ENCODE data around the gene APMAP.

- no peak for TF ChIP-seq CTCF (IDR thresholded peaks at IDR 0.05)
- TF ChIP-seq ELF1 (IDR thresholded peaks at IDR 0.05) = no peak
- TF ChIP-seq POLR2AphosphoS5 (IDR thresholded peaks at IDR 0.05; ENCODE audit: low read depth, low read length) = no peak
- TF ChIP-seq RXRA (IDR thresholded peaks at IDR 0.05; ENCODE audit: borderline replicate concordance, low read depth) = no peak
- no peak for TF ChIP-seq MXI1 (IDR thresholded peaks at IDR 0.05; ENCODE audit: low read depth, low read length)
- TF ChIP-seq EP300 (IDR thresholded peaks at IDR 0.05; ENCODE audit: borderline replicate concordance in 1 of 2, low read depth in 1 of 2, low read length in 1 of 2) = no peak
- TF ChIP-seq ZBTB33 (IDR thresholded peaks at IDR 0.05; ENCODE audit: borderline replicate concordance, low read depth) = no peak
- TF ChIP-seq EZH2phosphoT487 (IDR thresholded peaks at IDR 0.05; ENCODE audit: borderline replicate concordance, low read depth) = no peak
- TF ChIP-seq REST (IDR thresholded peaks at IDR 0.05; ENCODE audit: low read depth, low read length) = no peak
Measured at GRCh38 chr20:24964506-24964840, 28.1 kb downstream of the APMAP start.
